ENCODE data around the gene AOAH. TPM values are rescaled to one million over a fixed set of nuclear protein-coding genes. Genes with fewer than 3 reads are reported as not detected.

The AOAH gene
- total RNA-seq, 1 donor from 2014 or later, result 14.0 TPM

DNA sequence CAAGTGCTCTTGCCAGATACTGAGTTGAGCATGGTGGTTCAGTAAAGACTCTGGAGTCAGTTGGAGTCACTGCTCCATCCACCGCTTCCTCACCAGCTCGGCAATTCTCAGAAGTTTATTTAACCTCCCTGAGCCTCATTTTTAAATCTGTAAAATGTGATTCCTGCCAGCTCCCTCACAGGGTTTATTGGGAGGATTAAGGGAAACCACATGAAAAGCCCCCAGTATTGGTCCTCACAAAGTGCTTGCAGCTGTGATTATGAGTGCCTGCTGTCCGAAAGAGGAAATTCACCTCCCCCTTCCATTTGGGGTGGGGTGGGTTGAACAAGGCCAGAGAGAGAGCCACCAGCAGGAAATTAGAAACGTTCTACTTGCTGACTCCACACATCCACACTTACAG lies 99.0 kb downstream of the AOAH start:
- Mint-ChIP-seq H3K4me3 (no peak overlapping the region), H3K9me3 (no peaks in the 10 kb centered on the region), H3K27ac (no peak overlapping the region), H3K4me1 (ENCODE audit: low read depth) (peaks cover 10% of the 10 kb centered on the region), H3K27me3 (ENCODE audit: insufficient read depth) (no peaks in the 10 kb centered on the region), H3K36me3 (ENCODE audit: low read depth) (peaks cover 8% of the 10 kb centered on the region)
- no peak for DNase-seq (ENCODE audit: low spot score)
- intact Hi-C loops (cut with micrococcal nuclease), result no loop called here

DNA sequence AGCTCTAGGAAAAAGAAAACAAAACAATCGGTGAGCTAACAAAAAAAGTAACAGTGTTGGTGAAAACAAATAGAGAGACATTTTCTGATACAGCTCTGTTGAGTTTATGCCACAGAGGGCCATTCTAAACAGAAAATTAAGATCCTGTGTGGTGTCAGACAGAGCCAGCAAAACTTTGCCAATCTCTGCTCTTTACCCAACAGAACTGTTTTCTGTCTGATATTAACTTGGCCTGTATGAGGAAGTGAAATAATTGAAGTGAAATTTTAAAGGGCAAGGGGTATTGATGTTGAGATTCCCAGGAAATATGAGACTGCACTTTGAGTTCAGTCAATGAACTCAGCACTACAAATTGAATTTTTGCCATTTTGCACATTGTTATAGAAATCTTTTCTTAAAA lies 101.0 kb downstream of the AOAH start:
- Mint-ChIP-seq H3K27ac (no peak overlapping the region), H3K9me3 (no peaks in the 10 kb centered on the region), H3K4me3 (no peak overlapping the region), H3K36me3 (ENCODE audit: low read depth) (peaks cover 8% of the 10 kb centered on the region), H3K27me3 (ENCODE audit: insufficient read depth) (no peaks in the 10 kb centered on the region), H3K4me1 (ENCODE audit: low read depth) (peaks cover 10% of the 10 kb centered on the region)
- no peak for DNase-seq (ENCODE audit: low spot score)
- intact Hi-C loops (cut with micrococcal nuclease), result no loop called here

DNA sequence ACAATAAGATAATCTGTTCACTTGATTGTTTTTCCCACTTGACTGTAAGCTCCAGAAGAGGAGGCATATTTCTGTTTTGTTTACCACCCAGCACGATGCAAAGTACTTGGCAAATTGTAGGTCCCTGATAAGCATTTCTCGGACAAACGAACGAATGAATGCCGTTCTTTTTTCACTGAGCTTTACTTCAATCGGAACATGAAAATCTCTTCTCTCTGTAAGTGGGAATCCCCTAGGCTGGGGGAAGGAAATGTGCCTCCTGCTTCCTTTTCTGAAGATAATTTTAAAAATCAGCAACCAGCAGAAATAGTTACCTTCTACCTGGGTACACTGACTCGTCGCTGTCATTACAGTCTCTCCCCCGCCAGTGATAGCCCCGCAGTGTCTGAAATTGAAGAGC lies 102.9 kb downstream of the AOAH start:
- Mint-ChIP-seq H3K4me3 (no peak overlapping the region), H3K27me3 (ENCODE audit: insufficient read depth) (no peaks in the 10 kb centered on the region), H3K36me3 (ENCODE audit: low read depth) (peaks cover 8% of the 10 kb centered on the region), H3K27ac (no peak overlapping the region), H3K4me1 (ENCODE audit: low read depth) (peaks cover 10% of the 10 kb centered on the region), H3K9me3 (no peaks in the 10 kb centered on the region)
- intact Hi-C loops (cut with micrococcal nuclease), result no loop called here
- no peak for DNase-seq (ENCODE audit: low spot score)

DNA sequence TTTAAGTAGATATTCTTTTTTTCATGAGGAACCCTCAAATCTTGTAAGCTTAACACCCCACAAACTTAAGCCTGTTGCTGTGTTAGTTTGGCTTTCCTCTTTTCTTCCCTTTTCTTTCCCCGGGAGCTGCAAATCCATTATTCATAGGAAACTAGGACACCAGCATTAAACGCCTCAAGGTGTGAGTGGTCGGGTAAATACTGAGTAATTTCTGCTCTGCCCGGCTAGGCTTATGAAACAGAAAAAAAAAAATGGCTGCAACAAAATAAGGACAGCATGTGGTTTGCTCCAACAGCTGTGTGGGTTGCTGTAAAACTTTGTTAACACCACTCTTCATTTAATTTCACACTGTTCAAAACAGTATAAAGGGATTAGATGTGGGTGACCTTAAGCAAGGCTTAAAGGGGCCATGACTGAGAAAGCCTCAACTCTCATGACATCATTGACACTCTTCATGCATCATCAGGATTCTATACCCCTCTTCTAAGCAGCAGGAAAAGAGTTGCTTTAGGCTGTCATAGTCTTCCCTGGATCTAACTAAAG lies 104.1 kb downstream of the AOAH start:
- no peak for DNase-seq (ENCODE audit: low spot score)
- no peaks in the 10 kb centered on the region for H3K27me3 Mint-ChIP-seq (ENCODE audit: insufficient read depth)
- H3K36me3 Mint-ChIP-seq (ENCODE audit: low read depth), result peaks cover 6% of the 10 kb centered on the region
- peaks cover 10% of the 10 kb centered on the region for H3K4me1 Mint-ChIP-seq (ENCODE audit: low read depth)
- no peaks in the 10 kb centered on the region for H3K9me3 Mint-ChIP-seq
- intact Hi-C loops (cut with micrococcal nuclease), result no loop called here
- no peak overlapping the region for H3K27ac Mint-ChIP-seq
- no peak overlapping the region for H3K4me3 Mint-ChIP-seq

DNA sequence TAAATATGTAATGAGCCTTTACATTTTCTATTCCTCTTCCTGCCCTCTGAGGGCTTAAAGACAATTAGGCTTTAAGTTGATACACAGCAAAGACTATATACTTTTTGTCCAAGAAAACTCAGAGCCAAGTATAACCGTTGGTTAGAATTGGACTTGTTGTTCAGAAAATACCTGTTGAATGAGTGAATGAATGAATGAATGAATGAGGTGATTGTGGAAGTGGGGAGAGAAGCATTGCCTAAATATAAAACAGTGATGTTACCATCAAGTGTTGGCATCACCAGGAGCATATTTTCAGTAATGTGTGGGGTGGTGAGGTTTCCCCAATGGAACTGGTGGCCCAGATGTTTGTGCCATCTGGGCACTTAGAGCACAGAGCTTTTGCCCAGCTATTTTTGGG lies 106.9 kb downstream of the AOAH start:
- intact Hi-C loops (cut with micrococcal nuclease), result no loop called here
- H3K27me3 Mint-ChIP-seq (ENCODE audit: insufficient read depth), result no peaks in the 10 kb centered on the region
- no peak overlapping the region for H3K27ac Mint-ChIP-seq
- DNase-seq (ENCODE audit: low spot score), result no peak
- peaks cover 24% of the 10 kb centered on the region for H3K4me1 Mint-ChIP-seq (ENCODE audit: low read depth)
- H3K9me3 Mint-ChIP-seq, result no peaks in the 10 kb centered on the region
- H3K36me3 Mint-ChIP-seq (ENCODE audit: low read depth), result peaks cover 9% of the 10 kb centered on the region
- no peak overlapping the region for H3K4me3 Mint-ChIP-seq

DNA sequence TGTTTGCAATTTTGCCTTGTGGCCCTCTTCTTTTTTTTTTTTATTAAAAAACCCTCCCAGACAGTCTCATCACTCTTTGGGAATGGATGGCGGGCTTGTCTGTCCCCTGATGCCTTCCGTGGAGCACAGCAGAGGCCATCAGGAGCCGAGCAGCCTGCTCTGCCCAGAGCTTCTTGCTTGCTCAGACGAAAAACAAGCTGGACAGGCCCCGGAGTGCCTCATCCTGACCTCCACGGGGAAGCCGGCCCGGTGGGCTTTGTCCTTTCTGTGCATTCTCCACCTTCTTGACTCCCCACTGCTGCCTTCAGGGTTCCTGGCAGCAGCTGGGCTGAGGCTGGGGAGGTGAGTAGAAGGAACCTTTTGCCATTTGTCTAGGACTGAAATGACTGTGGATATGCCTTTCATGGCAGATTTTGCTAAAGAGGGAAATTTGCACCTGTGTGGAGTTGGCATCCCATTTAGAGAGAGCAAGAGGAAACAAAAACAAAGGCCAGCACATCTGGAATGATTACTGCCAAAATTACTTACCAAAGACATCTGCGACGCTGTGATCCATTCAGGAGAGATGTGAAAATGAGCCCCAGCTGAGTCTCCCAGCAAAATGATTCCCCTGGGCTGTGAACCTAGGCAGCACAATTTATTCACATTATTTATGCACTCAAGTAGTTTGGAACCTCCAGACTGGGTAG lies 108.3 kb downstream of the AOAH start:
- intact Hi-C loops (cut with micrococcal nuclease), result no loop called here
- peaks cover 13% of the 10 kb centered on the region for H3K4me1 Mint-ChIP-seq (ENCODE audit: low read depth)
- H3K27ac Mint-ChIP-seq, result no peak overlapping the region
- no peaks in the 10 kb centered on the region for H3K27me3 Mint-ChIP-seq (ENCODE audit: insufficient read depth)
- DNase-seq (ENCODE audit: low spot score), result no peak
- H3K36me3 Mint-ChIP-seq (ENCODE audit: low read depth), result peaks cover 4% of the 10 kb centered on the region
- no peaks in the 10 kb centered on the region for H3K9me3 Mint-ChIP-seq
- H3K4me3 Mint-ChIP-seq, result no peak overlapping the region

DNA sequence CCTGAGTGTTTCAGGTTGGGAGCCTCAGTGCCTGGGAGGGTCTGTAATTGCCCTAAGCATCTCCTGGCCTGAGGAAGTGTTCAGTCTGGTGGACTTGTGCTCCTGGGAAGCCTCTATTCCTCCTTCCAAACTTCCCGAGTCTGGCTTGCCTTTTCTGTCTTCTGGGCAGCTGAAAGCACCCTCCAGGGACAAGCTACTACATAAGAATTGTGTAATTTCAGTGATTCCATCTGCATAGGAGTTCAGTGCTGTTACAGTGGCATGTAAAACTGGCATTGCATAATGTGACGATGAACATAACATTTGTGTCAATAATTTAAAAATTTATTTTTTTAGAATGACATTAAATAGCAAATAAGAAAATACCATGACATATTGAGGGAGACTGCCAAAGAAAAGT lies 109.3 kb downstream of the AOAH start:
- peaks cover 13% of the 10 kb centered on the region for H3K4me1 Mint-ChIP-seq (ENCODE audit: low read depth)
- H3K27ac Mint-ChIP-seq, result no peak overlapping the region
- H3K27me3 Mint-ChIP-seq (ENCODE audit: insufficient read depth), result no peaks in the 10 kb centered on the region
- H3K4me3 Mint-ChIP-seq, result no peak overlapping the region
- intact Hi-C loops (cut with micrococcal nuclease), result no loop called here
- H3K36me3 Mint-ChIP-seq (ENCODE audit: low read depth), result peaks cover 4% of the 10 kb centered on the region
- H3K9me3 Mint-ChIP-seq, result no peaks in the 10 kb centered on the region
- no peak for DNase-seq (ENCODE audit: low spot score)

DNA sequence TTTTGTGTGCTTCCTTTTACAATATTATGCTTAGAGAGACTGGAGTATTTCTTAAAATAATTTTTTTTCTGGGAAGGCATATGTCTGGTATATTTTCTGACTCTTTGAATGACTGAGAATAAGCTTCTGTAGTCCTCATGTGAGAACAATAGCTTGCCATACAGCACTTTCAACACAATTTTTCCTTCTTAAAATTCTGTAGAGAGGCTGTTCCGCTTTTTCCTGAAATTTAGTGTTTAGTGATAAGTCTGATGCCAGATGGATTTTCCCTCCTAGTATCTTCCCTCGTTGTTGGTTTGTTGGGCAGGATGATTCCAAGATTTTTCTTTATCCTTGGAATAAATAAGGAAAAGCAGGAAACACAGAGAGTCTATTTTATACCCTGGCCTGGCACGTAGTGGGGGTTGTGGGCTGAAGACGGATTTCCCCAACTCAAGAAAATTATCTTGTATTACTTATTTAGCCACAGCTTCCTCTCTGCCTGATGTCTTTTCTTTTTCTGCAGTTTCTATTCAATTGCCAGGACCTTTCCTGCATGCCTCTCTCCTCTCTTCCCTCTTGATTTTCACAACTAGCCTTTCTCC lies 111.2 kb downstream of the AOAH start:
- peaks cover 13% of the 10 kb centered on the region for H3K4me1 Mint-ChIP-seq (ENCODE audit: low read depth)
- H3K4me3 Mint-ChIP-seq, result no peak overlapping the region
- H3K27ac Mint-ChIP-seq, result no peak overlapping the region
- H3K27me3 Mint-ChIP-seq (ENCODE audit: insufficient read depth), result no peaks in the 10 kb centered on the region
- DNase-seq (ENCODE audit: low spot score), result no peak
- no peaks in the 10 kb centered on the region for H3K9me3 Mint-ChIP-seq
- intact Hi-C loops (cut with micrococcal nuclease), result no loop called here
- peaks cover 4% of the 10 kb centered on the region for H3K36me3 Mint-ChIP-seq (ENCODE audit: low read depth)

DNA sequence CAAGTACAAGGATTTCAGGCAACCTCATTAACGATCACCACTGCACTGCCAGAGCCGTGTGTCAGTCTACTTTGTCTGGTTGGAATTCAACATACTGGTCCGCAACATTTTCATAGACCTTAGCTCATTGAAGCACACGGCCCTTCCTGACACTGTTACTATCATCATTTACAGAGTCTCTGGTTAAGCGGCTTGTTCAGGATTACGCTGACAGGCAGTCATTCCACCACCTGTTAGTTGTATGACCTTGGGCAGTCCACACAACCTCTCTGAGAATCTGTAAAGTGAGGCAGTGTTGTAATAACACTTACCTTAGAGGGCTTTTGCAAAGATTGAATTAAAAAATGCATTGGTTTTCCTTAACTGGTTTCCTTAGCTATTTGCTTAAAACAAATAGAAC lies 112.6 kb downstream of the AOAH start:
- Mint-ChIP-seq H3K9me3 (no peaks in the 10 kb centered on the region), H3K27ac (no peak overlapping the region), H3K36me3 (ENCODE audit: low read depth) (peaks cover 6% of the 10 kb centered on the region), H3K4me1 (ENCODE audit: low read depth) (peaks cover 17% of the 10 kb centered on the region), H3K27me3 (ENCODE audit: insufficient read depth) (peaks cover 2% of the 10 kb centered on the region), H3K4me3 (no peak overlapping the region)
- DNase-seq (ENCODE audit: low spot score), result no peak
- intact Hi-C loops (cut with micrococcal nuclease), result no loop called here

DNA sequence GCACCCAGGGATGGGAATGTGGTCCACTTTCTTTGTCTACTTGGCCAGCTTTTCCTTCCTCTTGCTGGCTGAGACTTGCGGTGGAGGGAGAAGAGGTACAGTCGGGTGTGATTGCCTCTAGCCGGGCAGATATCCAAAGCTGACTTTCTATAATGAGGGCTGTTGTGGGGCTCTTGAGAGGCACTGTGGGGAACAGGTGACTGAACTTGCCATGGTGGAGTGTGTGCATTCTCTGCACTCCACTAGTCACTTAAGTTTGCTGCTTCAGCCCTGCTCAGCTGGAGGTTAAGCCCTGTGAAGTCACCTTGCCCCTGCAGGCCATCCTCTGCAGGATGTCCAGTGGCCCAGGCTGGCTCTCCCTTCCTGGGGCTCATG lies 116.6 kb downstream of the AOAH start:
- Mint-ChIP-seq H3K27ac (no peak overlapping the region), H3K4me3 (no peak overlapping the region), H3K27me3 (ENCODE audit: insufficient read depth) (peaks cover 3% of the 10 kb centered on the region), H3K4me1 (ENCODE audit: low read depth) (peaks cover 25% of the 10 kb centered on the region), H3K36me3 (ENCODE audit: low read depth) (peaks cover 3% of the 10 kb centered on the region), H3K9me3 (no peaks in the 10 kb centered on the region)
- intact Hi-C loops (cut with micrococcal nuclease), result no loop called here
- no peak for DNase-seq (ENCODE audit: low spot score)

DNA sequence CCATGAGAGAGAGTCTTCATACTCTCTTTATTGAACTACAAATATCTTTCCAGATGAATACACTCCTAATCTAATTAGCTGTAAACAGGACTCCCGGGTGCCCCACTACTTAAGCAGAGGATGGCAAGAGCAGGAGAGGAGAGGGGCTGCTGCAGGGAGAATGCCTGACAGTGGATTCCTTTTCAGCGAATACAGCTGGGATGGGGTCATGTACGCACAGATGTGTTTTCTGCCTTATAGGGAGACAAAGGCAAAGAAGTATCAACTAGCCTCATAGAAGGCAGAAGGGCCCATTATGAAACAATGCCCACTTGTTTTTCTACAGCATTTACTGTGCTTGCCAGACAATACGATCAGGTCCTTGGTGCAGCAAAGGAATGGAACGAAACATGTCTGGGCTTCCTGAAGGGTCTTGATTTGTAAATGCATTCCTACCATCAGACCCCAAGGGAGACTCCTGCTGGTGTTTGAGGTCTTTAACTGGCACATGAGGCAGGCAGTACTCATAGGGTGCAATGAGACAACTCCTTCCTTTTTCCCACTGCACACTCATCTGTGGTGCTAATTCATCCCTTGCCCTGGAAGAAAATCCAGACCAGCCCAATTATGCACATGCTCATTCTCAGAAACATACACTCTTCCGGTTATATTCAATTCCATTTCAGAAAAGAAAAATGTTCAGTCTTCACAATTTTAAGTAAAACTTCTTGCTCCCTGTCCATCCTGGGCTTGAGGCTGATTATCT lies 117.1 kb downstream of the AOAH start:
- H3K9me3 Mint-ChIP-seq, result no peaks in the 10 kb centered on the region
- intact Hi-C loops (cut with micrococcal nuclease), result no loop called here
- no peak for DNase-seq (ENCODE audit: low spot score)
- peaks cover 31% of the 10 kb centered on the region for H3K4me1 Mint-ChIP-seq (ENCODE audit: low read depth)
- H3K27me3 Mint-ChIP-seq (ENCODE audit: insufficient read depth), result peaks cover 3% of the 10 kb centered on the region
- H3K36me3 Mint-ChIP-seq (ENCODE audit: low read depth), result peaks cover 3% of the 10 kb centered on the region
- no peak overlapping the region for H3K27ac Mint-ChIP-seq
- no peak overlapping the region for H3K4me3 Mint-ChIP-seq

DNA sequence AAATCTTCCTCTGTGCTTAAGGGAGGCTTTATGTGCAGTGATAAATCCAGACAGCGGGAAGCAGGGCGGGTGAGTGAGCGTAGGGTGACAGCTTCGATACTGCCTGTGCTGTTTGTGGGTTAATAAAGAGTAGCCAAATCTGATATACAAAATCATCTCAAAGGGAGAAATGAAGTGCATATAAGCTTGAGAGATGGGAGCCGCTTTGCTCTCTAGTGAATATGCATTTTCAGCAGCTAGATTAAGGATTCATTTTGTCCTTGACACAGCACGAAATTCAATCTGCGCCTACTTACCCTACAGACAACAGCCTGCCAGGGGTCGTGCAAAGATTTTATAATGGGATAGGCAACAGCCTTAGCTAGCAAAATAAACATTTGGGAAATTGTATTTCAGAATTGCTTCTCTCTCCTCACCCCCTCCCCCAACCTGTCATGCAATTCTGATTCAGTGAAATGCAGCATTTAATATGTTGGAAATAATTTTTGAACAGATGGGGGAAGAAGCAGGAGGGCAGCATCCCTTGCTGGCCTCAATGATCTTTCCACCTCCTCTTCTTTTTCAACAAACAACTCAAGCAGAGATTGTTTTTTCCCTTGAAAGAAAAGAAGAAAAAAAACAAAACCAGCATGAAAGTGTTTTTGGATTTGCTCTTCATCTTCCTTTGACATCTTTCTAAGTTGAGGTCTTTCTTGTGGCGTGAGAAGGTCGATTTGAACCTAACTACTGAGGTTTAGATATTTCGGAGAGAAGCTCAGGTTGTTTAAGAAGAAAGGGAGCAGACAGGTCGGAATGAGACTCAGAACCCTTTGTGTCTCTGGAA lies 117.9 kb downstream of the AOAH start:
- Mint-ChIP-seq H3K9me3 (no peaks in the 10 kb centered on the region), H3K27me3 (ENCODE audit: insufficient read depth) (peaks cover 3% of the 10 kb centered on the region), H3K4me1 (ENCODE audit: low read depth) (peaks cover 39% of the 10 kb centered on the region), H3K4me3 (no peak overlapping the region), H3K36me3 (ENCODE audit: low read depth) (peaks cover 3% of the 10 kb centered on the region), H3K27ac (no peak overlapping the region)
- DNase-seq (ENCODE audit: low spot score), result no peak
- intact Hi-C loops (cut with micrococcal nuclease), result no loop called here
